Central memory CD4-positive, alpha-beta T cell (primary cell): ENCODE results near the gene GUF1.

Source experiments
- DNase-seq: peaks from one replicate; pipeline ENCODE4 v3.0.0; 2022
- total RNA-seq, 3 experiments: gene quantifications; one replicate each; lab custom pipeline; 2026; lab: John Stamatoyannopoulos, UW

GUF1 gene
- 46.8 to 87.9 (median 51.1) reads per million in 3 experiments for total RNA-seq

- DNase-seq = peak; percentile 89
Measured at GRCh38 chr4:44678094-44679041, at the start of gene GUF1. GUF1 (plus strand) TSS chr4:44678420; CDS start chr4:44678623, 203 bp downstream.

- peak; percentile 20 for DNase-seq
Measured at GRCh38 chr4:44629280-44629866, 48.8 kb upstream of the GUF1 start.

GRCh38 chr4:44632089-44632488 lies 46.1 kb upstream of the GUF1 start:
- DNase-seq = no peak

- DNase-seq = no peak
Measured at GRCh38 chr4:44632733-44633132, 45.5 kb upstream of the GUF1 start.

GRCh38 chr4:44638091-44638490 lies 40.1 kb upstream of the GUF1 start:
- no peak for DNase-seq

- DNase-seq = no peak
Measured at GRCh38 chr4:44646151-44646550, 32.1 kb upstream of the GUF1 start.

GRCh38 chr4:44651425-44651824 lies 26.8 kb upstream of the GUF1 start, which contains the start of gene YIPF7:
YIPF7 (minus strand) TSS chr4:44651625; CDS start chr4:44650100, 1,525 bp downstream.
- no peak for DNase-seq

GRCh38 chr4:44652002-44652401 lies 26.2 kb upstream of the GUF1 start:
- DNase-seq = no peak

- DNase-seq = no peak
Measured at GRCh38 chr4:44660396-44660795, 17.8 kb upstream of the GUF1 start.

GRCh38 chr4:44661940-44662622 lies 16.1 kb upstream of the GUF1 start:
- DNase-seq = no peak

GRCh38 chr4:44662623-44663005 lies 15.6 kb upstream of the GUF1 start:
- no peak for DNase-seq

GRCh38 chr4:44663539-44664263 lies 14.5 kb upstream of the GUF1 start:
- DNase-seq = no peak

- no peak for DNase-seq
Measured at GRCh38 chr4:44668526-44668925, 9.7 kb upstream of the GUF1 start.

- DNase-seq = no peak
Measured at GRCh38 chr4:44670506-44671199, 7.6 kb upstream of the GUF1 start.

GRCh38 chr4:44671636-44672035 lies 6.6 kb upstream of the GUF1 start:
- no peak for DNase-seq

GRCh38 chr4:44674471-44674870 lies 3.7 kb upstream of the GUF1 start:
- no peak for DNase-seq

GRCh38 chr4:44675366-44675765 lies 2.9 kb upstream of the GUF1 start:
- DNase-seq = no peak

GRCh38 chr4:44679060-44679459 lies 840 bp downstream of the GUF1 start:
- DNase-seq = no peak

- DNase-seq = no peak
Measured at GRCh38 chr4:44684648-44685047, 6.4 kb downstream of the GUF1 start.

GRCh38 chr4:44700427-44700826 lies 22.2 kb downstream of the GUF1 start:
- DNase-seq = no peak

GRCh38 chr4:44701037-44701436 lies 22.8 kb downstream of the GUF1 start:
- DNase-seq = no peak

GRCh38 chr4:44704673-44705072 lies 26.5 kb downstream of the GUF1 start:
- DNase-seq = no peak
